ENCODE results near the gene FRYL. TPM values are rescaled to one million over a fixed set of nuclear protein-coding genes. Genes with fewer than 3 reads are reported as not detected.

FRYL gene
- total RNA-seq, 1 donor from 2014 or later: 30.8 TPM

DNA sequence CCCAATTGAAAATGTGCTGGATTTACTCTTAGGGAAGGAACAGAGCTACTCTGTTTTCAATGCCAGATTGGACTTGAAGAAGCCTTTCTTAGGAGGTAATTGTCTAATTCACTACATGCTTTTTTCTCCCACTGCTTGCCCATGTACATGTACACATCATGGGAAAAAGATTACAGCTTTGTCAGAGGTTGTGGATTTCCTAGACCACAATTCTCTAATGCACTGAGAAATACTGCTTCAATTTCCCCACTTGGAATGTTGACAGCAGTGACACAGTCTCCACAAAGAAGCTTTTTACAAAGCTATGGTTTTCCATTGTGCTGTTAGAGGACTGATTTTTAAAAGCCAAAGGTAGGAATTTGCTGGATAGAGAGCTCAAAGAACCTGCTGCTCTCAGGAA is 270.5 kb downstream of the FRYL start:
- Mint-ChIP-seq H3K9me3 (ENCODE audit: low read depth) (no peaks in the 10 kb centered on the region), H3K4me3 (ENCODE audit: unreplicated experiment) (no peak overlapping the region), H3K36me3 (ENCODE audit: low read depth) (peaks cover 30% of the 10 kb centered on the region), H3K4me1 (ENCODE audit: low read depth) (no peaks in the 10 kb centered on the region), H3K27ac (ENCODE audit: unreplicated experiment) (no peak overlapping the region), H3K27me3 (ENCODE audit: low read depth) (no peaks in the 10 kb centered on the region)
- no peak for DNase-seq (ENCODE audit: low spot score)
- TF ChIP-seq, protein P1, sequence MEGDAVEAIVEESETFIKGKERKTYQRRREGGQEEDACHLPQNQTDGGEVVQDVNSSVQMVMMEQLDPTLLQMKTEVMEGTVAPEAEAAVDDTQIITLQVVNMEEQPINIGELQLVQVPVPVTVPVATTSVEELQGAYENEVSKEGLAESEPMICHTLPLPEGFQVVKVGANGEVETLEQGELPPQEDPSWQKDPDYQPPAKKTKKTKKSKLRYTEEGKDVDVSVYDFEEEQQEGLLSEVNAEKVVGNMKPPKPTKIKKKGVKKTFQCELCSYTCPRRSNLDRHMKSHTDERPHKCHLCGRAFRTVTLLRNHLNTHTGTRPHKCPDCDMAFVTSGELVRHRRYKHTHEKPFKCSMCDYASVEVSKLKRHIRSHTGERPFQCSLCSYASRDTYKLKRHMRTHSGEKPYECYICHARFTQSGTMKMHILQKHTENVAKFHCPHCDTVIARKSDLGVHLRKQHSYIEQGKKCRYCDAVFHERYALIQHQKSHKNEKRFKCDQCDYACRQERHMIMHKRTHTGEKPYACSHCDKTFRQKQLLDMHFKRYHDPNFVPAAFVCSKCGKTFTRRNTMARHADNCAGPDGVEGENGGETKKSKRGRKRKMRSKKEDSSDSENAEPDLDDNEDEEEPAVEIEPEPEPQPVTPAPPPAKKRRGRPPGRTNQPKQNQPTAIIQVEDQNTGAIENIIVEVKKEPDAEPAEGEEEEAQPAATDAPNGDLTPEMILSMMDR (IDR thresholded peaks at IDR 0.05): no peak

DNA sequence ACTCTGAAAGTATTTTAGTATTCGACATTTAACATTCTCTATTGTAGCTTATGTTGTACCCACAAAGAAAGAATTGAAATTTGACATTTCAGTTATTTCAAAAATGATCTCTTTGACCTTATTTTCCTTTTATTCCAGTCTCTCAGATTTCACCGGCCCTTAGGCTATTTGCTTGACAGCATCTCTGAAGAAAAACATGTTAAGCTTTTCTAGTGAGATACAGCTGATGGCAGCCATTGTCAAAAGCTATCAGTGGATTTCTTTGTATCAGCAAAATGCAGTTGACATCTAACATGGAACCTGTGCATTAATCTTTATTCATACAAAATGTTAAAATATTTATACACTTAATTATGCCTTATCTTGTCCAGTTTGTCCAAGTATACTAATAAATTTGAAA is 273.4 kb downstream of the FRYL start:
- H3K4me1 Mint-ChIP-seq (ENCODE audit: low read depth): no peaks in the 10 kb centered on the region
- H3K27me3 Mint-ChIP-seq (ENCODE audit: low read depth): no peaks in the 10 kb centered on the region
- H3K4me3 Mint-ChIP-seq (ENCODE audit: unreplicated experiment): no peak overlapping the region
- H3K36me3 Mint-ChIP-seq (ENCODE audit: low read depth): peaks cover 23% of the 10 kb centered on the region
- TF ChIP-seq, protein P1 (IDR thresholded peaks at IDR 0.05): no peak
- DNase-seq (ENCODE audit: low spot score): no peak
- H3K27ac Mint-ChIP-seq (ENCODE audit: unreplicated experiment): no peak overlapping the region
- H3K9me3 Mint-ChIP-seq (ENCODE audit: low read depth): no peaks in the 10 kb centered on the region

DNA sequence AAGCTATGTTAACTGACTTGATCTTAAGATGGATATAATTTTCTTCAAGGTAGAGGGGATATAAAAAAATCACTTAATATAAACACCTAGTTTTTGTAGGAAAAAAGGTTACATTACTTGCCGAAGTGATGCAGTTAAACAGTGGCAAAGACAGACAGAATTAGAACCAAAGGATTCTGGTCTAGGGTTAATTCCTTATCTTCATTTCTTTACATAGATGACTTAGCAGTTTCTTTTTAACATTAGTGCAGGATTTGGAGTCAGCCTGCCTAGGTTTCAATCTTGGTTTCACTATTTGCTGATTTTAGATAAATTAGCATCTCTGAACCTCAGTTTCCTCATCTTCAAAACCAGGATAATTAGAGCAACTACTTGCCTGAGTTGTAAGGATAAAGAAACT is 275.7 kb downstream of the FRYL start:
- H3K4me3 Mint-ChIP-seq (ENCODE audit: unreplicated experiment): no peak overlapping the region
- no peak for DNase-seq (ENCODE audit: low spot score)
- no peaks in the 10 kb centered on the region for H3K27me3 Mint-ChIP-seq (ENCODE audit: low read depth)
- peaks cover 23% of the 10 kb centered on the region for H3K36me3 Mint-ChIP-seq (ENCODE audit: low read depth)
- no peak overlapping the region for H3K27ac Mint-ChIP-seq (ENCODE audit: unreplicated experiment)
- TF ChIP-seq, protein P1 (IDR thresholded peaks at IDR 0.05): no peak
- no peaks in the 10 kb centered on the region for H3K4me1 Mint-ChIP-seq (ENCODE audit: low read depth)
- no peaks in the 10 kb centered on the region for H3K9me3 Mint-ChIP-seq (ENCODE audit: low read depth)

DNA sequence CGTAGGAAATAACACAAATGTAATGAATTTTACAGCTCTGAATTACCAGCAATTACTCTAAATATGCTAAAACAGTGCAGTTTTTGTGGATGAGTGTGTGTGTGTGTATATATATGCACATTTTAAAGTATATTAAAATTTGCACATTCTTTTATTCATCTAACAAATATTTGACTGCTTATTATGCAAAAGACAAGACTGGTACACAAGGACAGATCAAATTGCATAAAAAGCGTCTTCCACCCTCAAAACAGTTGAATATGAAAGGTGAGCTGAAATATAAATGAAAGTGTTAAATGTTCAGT is 276.1 kb downstream of the FRYL start:
- Mint-ChIP-seq H3K4me1 (ENCODE audit: low read depth) (no peaks in the 10 kb centered on the region), H3K9me3 (ENCODE audit: low read depth) (no peaks in the 10 kb centered on the region), H3K4me3 (ENCODE audit: unreplicated experiment) (no peak overlapping the region), H3K36me3 (ENCODE audit: low read depth) (peaks cover 24% of the 10 kb centered on the region), H3K27me3 (ENCODE audit: low read depth) (no peaks in the 10 kb centered on the region), H3K27ac (ENCODE audit: unreplicated experiment) (no peak overlapping the region)
- TF ChIP-seq, protein P1 (IDR thresholded peaks at IDR 0.05): no peak
- DNase-seq (ENCODE audit: low spot score): no peak

DNA sequence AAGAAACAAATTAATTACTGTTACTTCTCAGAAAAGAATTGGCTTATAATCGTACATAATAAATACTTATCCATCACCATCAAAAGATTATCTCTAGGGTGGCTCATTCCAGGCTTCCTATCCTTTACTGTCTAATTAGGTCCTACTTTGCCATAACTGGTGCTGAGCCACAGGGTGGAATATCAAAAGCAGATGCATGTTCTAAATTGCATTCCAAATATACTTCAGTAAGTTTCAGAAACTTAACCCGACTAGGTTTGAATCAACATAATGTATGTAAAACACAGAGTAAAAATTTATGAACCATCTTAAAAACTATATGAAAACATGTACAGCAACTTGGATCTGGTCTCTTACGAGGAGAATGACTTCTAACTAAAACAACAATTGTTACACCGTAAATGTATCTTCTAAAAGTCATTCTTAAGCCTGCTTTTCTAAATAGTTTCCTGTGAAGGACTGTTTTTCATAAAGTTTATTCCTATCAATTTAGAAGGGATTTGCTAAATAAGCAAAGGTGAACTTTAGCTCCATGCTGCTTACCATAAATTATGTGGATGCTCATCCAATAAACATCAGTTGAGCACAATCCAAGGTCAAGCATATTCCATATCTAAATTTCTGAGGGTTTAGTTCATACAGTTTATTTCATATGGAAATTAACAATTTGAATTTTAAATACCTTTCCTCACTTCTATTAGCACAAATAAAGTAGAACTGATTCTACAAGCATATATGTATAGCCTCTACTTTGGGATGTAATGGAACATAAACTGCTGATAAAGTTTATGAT is 276.6 kb downstream of the FRYL start:
- H3K9me3 Mint-ChIP-seq (ENCODE audit: low read depth): no peaks in the 10 kb centered on the region
- TF ChIP-seq, protein P1 (IDR thresholded peaks at IDR 0.05): no peak
- no peak for DNase-seq (ENCODE audit: low spot score)
- peaks cover 20% of the 10 kb centered on the region for H3K36me3 Mint-ChIP-seq (ENCODE audit: low read depth)
- no peaks in the 10 kb centered on the region for H3K4me1 Mint-ChIP-seq (ENCODE audit: low read depth)
- no peaks in the 10 kb centered on the region for H3K27me3 Mint-ChIP-seq (ENCODE audit: low read depth)
- H3K4me3 Mint-ChIP-seq (ENCODE audit: unreplicated experiment): no peak overlapping the region
- H3K27ac Mint-ChIP-seq (ENCODE audit: unreplicated experiment): no peak overlapping the region

Data from chondrocyte (in vitro differentiated cells).